Activated CD4-positive, alpha-beta T cell treated with anti-CD3 and anti-CD28 coated beads for 48 hours (primary cell): ENCODE data around the gene MRPL37.
"Not testable (repeated sequence)": the region's sequence is repeated elsewhere in the genome, so short reads cannot be mapped to it uniquely, and the experiment has no call there.

Source experiments
- DNase-seq: peaks from one replicate; pipeline ENCODE4 v3.0.0-alpha.2; 2020

The MRPL37 gene

DNA sequence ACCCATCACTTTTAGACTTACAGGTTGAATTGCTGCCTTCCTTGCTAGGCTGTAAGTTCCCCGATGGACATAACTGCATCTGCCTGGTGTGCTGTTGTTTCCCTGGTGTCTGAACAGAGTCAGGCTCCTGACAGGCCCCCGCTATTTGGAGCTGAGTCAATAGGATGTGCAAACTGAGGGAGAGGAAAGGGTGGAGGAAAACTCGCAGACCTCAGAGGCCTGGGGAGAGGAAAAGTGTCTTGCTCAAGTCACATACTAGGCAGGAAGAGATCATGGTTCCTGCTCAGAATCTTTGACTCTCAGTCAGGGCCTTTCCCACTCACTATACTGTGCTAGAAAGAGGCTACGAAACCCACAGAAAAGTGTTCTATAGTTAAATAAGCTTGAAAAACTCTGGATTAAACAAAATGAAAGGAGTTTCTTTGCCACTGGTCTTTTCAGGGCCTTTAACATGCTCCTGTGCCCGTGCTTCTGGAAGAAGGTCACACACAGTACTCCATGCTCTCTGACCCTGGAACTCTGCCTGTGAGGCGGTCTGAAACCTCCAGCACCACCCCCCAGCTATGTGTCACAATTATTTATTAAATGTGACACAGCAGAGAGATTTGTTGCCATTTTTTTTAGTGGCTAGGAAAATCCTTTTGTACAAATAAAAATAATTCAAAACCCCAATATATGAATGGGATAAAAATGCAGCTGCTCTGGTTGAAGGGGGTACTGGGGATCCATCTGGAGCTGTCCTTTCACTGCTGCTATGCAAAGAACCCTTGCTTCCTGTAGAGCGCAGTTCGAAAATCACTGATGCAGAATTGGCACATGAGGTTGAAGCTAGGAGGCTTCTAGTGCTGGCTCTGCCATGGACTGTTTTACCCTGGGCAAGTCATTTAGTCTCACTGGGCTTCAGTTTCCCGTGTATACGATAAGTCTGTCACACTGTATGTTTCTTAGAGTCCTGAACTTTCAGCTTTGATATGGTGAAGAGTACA is 27.1 kb upstream of the MRPL37 start:
- DNase-seq = no peak

- no peak for DNase-seq
Observed at GRCh38 chr1:54173681-54174080, 26.3 kb upstream of the MRPL37 start.

DNA sequence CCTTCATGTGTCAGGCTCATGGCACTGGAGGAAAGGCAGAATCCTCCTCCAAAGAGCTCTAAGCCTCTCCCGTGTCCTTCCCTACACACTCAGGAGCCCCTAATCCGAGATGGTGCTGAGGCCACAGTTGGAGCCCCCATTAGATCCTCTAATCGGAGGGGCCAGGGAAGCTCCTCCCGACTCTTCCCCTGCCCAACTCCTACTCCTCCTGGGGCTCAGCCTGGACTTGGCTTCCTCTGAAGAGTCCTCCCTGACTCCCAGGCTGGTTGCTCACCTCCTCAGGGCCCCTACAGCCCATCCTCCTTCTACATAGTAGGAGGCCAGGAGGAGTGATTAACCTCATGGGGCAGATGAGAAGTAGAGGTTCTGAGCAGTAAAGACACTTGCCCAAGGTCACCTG is 25.9 kb upstream of the MRPL37 start:
- DNase-seq = no peak

GRCh38 chr1:54176621-54177327 is 23.2 kb upstream of the MRPL37 start:
- DNase-seq = no peak

DNA sequence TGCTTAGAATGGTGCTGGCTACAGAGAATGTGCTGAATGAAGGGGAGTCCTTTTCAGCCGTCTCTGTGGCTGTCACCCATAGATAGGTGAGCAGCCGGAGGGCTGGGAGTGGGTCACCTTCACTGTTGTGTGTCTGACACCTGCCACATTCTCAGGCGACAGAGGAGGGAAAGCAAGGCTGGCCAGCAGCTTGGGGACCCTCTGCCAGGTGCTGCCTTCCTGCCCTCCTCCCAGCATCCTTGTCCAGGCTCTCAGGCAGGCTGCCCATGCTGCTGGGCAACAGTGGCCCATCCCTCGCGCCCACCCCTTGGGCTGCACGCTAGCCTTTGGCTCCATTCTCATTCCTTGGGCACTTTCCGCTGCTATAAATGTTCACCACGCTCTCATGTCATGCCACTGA is 22.2 kb upstream of the MRPL37 start:
- no peak for DNase-seq

GRCh38 chr1:54178296-54179070 is 21.5 kb upstream of the MRPL37 start:
- no peak for DNase-seq

DNA sequence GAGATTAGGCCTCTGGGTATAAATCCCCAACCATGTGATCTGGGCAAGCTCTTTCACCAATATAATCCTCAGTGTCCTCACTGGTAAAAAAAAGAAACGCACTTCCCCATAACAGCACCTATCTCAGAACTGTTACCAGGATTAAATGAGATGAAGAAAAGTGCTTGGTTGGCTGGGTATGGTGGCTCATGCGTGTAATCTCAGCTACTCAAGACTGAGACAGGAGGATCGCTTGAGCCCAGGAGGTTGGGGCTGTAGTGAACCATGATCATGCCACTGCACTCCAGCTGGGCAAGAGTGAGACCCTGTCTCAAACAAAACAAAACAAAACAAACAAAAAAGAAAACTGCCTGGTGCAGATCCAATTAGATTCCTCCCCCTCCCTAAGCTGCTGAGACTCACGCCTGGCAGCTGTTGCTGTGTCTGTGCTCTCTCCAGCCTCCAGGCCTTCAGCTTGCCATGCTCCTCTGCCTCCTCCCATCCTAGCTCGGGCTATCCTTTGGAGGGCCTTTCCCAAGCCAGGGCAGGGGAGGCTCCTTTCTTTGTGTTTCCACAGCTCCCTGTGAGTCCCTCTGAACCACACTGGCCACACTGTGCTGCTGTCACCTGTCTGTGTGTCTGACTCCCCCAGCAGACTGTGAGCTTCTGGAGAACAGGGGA is 19.1 kb upstream of the MRPL37 start:
- DNase-seq = no peak

DNA sequence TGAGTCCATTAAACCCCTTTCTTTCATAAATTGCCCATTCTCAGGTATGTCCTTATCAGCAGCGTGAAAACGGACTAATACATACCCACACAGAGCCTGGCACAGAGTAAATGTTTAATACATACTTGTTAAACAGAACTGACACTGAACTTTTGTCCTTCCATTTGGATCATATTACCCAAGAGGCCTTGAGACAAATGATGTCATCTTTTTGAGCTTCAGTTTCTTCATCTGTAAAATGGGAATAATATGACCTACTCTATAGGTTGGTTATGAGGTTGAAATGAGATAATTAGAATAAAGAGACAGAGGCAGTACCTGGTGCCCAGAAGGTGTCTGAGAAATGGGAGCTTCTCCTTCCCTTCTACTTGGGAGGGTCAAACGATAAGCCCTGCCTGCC is 13.9 kb upstream of the MRPL37 start:
- no peak for DNase-seq

DNA sequence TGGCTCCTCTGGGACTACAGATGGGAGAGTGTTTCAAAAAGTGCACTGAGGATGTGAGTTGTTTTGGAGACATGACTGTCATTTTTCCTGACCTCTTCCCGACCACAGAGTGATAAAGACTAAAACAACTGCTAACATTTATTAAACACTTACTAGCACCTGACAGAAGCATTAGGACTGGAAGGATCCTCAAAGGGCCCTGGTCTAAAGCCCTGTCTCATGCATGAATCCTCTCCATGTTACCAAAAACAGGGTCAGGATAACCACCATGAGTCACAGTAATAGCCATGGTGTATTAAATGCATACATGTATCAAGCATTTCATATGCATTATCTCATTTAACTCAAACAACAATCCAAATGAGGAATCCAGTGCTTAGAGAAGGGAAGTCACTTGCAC is 11.7 kb upstream of the MRPL37 start:
- no peak for DNase-seq

DNA sequence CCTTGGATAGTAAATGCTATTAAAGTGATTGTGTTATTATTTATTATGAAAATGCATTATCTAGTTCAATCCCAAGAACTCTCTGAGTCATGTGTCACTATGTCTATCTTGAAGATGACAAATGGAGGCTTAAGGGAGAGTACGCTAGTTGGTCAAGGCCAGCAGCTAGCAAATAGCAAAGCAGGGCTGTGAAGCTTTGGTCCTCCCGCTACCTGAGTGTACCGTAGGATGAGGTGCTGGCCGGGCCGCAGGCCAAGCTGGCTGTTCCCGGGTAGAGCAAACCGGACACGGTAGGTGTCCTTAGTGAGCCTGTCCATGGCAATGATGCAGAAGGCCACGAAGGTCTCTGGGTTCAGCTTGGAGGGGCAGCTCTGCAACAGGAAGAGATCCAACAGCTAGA is 9.4 kb upstream of the MRPL37 start:
- no peak for DNase-seq

DNA sequence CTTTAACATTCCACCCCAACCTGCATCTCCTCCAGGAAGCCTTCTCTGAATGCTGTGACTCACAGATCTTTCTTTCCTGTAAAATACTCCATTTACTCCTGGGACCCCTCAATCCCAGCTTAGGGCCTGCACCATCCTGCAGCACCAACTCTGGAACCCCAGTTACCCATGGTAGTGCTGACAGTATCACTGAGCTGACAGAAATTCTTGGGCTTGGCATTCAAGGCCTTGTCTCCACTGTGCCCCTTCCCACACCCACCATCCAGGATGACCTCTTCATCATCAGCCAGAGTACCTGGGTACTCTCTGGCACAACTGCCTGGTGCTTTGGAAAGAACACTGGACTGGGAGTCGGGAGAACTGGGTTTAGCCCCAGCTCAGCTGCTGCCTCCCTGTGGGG is 8.4 kb upstream of the MRPL37 start:
- no peak for DNase-seq

DNA sequence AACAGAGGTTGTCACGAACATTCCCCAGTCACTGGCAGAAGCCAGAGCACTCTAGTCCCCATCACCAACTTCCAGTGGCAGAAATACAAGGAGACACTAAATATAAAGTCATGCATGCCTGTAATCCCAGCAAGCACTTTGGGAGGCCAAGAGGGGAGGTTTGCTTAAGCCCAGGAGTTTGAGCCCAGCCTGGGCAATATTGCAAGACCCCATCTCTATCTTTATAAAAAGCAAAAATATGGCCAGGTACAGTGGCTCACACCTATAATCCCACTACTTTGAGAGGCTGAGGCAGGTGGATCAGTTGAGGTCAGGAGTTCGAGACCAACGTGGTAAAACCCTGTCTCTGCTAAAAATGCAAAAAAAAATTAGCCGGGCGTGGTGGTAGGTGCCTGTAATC is 6.5 kb upstream of the MRPL37 start:
- no peak for DNase-seq

DNA sequence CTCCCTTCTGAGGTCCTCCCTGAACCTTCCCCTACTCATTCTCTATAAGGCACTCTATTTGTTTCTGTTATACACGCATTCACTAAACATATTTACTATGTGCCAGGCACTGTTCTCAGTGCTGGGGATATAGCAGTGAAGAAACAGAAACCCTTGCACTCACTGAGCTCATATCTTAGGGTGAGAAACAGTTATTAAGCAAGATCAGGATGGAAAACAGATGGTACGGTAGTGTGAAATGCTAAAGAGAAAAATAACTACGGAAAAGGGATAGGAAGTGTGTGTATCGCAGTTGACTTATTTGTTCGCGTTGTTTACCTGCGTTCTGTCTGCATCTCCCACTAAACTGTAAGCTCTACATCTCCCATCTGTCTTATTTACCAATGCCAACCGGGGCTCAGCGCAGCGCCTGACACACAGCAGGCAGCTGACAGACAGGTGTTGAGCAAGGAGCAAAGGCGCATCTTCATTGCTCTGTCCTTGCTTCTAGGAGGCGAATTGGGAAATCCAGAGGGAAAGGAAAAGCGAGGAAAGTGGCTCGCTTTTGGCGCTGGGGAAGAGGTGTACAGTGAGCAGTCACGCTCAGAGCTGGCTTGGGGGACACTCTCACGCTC is 709 bp upstream of the MRPL37 start:
- no peak for DNase-seq

- DNase-seq = no peak
Observed at GRCh38 chr1:54200519-54200997, 591 bp downstream of the MRPL37 start.

GRCh38 chr1:54204199-54204598 is 4.2 kb downstream of the MRPL37 start:
- DNase-seq = no peak

- DNase-seq = no peak
Observed at GRCh38 chr1:54207287-54207686, 7.3 kb downstream of the MRPL37 start.

GRCh38 chr1:54207896-54208295 is 7.9 kb downstream of the MRPL37 start:
- not testable (repeated sequence) for DNase-seq

GRCh38 chr1:54212872-54213271 is 12.9 kb downstream of the MRPL37 start:
- no peak for DNase-seq

DNA sequence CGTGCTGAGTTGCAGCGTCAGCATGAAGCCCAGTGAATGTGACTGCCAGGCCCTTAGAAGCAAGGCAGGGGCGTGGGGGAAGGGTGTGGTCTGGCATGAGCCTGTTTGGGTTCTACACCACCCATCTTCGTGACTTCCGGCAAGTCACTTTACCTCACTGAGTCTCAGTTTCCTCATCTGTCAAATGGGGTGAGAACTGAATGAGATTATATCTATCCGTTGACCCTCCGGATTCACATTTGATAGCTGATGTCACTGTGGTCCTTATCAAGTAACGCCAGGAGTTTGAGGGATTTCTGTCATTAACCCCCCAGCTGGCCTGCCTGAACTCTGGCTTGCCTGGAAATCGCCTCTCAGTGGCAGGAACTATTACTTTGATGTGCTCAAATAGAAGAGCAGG is 15.6 kb downstream of the MRPL37 start:
- DNase-seq = no peak

DNA sequence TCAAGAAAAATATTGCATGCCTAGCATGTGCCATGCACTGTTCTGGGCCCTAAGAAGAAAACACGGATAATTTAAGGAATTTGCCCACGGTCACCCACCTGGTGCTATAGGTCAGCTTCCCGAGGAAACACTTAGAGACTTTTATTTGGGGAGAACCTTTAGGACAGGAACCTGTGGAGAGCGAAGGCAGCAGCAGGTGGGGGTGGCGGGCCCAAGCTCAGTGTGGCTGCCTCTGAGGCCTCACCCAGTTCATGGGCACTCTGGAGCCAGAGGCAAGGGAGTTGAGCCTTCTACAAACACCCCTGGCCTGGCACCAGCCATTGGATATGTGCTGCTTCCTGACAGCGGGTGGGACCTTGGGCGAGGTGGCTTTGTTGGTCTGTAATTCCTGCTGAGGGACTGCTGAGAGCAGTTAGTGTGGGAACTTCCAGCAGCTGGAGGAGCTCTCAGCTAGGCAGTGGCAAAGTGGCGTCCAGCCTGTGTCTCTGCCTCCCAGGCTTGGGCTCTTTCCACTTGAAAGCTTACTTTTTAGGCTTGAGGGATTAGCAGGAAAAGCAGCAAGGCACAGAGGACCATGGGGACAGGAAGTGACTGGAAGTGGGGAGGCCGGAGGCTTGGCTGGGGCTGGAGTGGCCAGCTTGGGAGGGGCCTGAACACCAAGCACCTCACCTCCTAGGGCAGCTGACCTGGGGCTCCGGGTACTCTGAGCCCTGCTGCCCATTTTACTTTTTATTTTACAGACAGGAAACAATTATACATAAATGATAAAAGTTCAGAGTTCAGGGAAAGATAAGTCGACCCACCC is 19.1 kb downstream of the MRPL37 start:
- no peak for DNase-seq

DNA sequence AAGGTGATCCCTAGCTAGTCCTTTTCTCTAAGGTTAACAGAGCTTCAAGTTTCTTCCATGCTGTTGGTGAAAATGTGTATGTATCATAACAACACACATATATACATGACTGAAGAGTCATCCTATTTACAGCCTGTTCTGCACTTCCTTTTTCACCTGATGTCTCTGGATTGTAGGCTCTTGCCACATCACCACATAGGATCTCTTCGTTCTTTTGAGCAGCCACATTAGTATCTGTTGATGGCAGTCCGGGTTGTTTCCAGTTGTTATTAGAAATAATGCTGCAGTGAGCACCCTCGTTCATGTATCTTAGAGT is 19.7 kb downstream of the MRPL37 start:
- DNase-seq = no peak
